Epithelial cell of esophagus (primary cell): Measurements from ENCODE around the gene CELA2A.

Experiments used
- DNase-seq: peaks from one replicate; pipeline ENCODE4 v3.0.0; 2010; ENCODE audit warnings: low read depth
- H3K4me3 ChIP-seq: 2 replicates; pipeline ENCODE4 v1.5.1; 2011; ENCODE audit warnings: mild to moderate bottlenecking, low read length, control low read depth
- CTCF ChIP-seq: IDR thresholded peaks from 2 replicates; pipeline ENCODE4 v1.5.1; 2011; ENCODE audit warnings: low read depth, mild to moderate bottlenecking, low read length, control low read depth, inconsistent platforms; ENCODE audit not compliant: insufficient read depth; ENCODE audit errors: missing control alignments

The CELA2A gene

GRCh38 chr1:15445390-15446122, 11.0 kb upstream of the CELA2A start:
- no peak for DNase-seq
- no peak for TF ChIP-seq CTCF
- no peak overlapping the region for H3K4me3 ChIP-seq

GRCh38 chr1:15446212-15446611, 10.3 kb upstream of the CELA2A start:
- DNase-seq = no peak
- no peak for TF ChIP-seq CTCF
- no peak overlapping the region for H3K4me3 ChIP-seq

GRCh38 chr1:15448877-15449462, 7.6 kb upstream of the CELA2A start:
- TF ChIP-seq CTCF = no peak
- no peak overlapping the region for H3K4me3 ChIP-seq
- DNase-seq = no peak

- TF ChIP-seq CTCF = no peak
- no peak overlapping the region for H3K4me3 ChIP-seq
- no peak for DNase-seq
These were observed 7.0 kb upstream of the CELA2A start for GRCh38 chr1:15449567-15449966.

- DNase-seq = no peak
- H3K4me3 ChIP-seq = no peak overlapping the region
- no peak for TF ChIP-seq CTCF
These were observed 5.4 kb upstream of the CELA2A start for GRCh38 chr1:15451014-15451722.

- no peak for TF ChIP-seq CTCF
- no peak for DNase-seq
- no peak overlapping the region for H3K4me3 ChIP-seq
These were observed 4.3 kb upstream of the CELA2A start for GRCh38 chr1:15452216-15452615.
